GM12878 (cell line): ENCODE results near the gene TSPAN10. TPM values are rescaled to one million over a fixed set of nuclear protein-coding genes. Genes with fewer than 3 reads are reported as not detected.
A peak's percentile ranks its signal among the peaks of the same experiment; 100 is the strongest.

Experiments used
- ATAC-seq: fragments of 200-7000 bp; cut with Tn5 transposase; 3 replicates; pipeline ENCODE4 v1.9.1; 2020; ENCODE audit warnings: mild to moderate bottlenecking, moderate library complexity
- BruUV-seq: library from RNA; stranded (reverse); fragments of 400-500 nt; replicated peaks from 2 replicates; lab custom pipeline; 2021; lab: Mats Ljungman, UMichigan
- CTCF ChIA-PET: fragments of 300-600 bp; sonication (Branson Sonifier 250); formaldehyde crosslinking; extraction: SDS; loops from one replicate; lab custom pipeline; 2021; ENCODE audit warnings: inconsistent platforms; lab: Yijun Ruan, JAX
- POLR2A ChIA-PET: fragments of 350-600 bp; formaldehyde crosslinking; extraction: SDS; loops from one replicate; lab custom pipeline; 2021; ENCODE audit warnings: inconsistent platforms; lab: Charles Lee
- RAD21 ChIA-PET: fragments of 300-600 bp; sonication (Branson Sonifier 250); formaldehyde crosslinking; loops from one replicate; lab custom pipeline; 2023; ENCODE audit warnings: antibody characterized with exemption; ENCODE audit not compliant: unreplicated experiment; lab: Charles Lee
- SMC1A ChIA-PET: fragments of 300-600 bp; sonication (Branson Sonifier 250); formaldehyde crosslinking; loops from one replicate; lab custom pipeline; 2023; ENCODE audit not compliant: unreplicated experiment, uncharacterized antibody; lab: Charles Lee
- DNase-seq: peaks from one replicate; pipeline ENCODE4 v3.0.0-alpha.2; 2011; ENCODE audit warnings: low read depth, low spot score
- FAIRE-seq: peaks from 3 replicates; lab custom pipeline; 2011; peaks lifted over from hg19 to GRCh38; lab: Jason Lieb, UNC
- H2AFZ ChIP-seq: 2 replicates; pipeline ENCODE4 v1.6.0; 2011; ENCODE audit warnings: low read depth, low read length, control low read depth; ENCODE audit not compliant: control insufficient read depth
- H3K27ac ChIP-seq: 2 replicates; pipeline ENCODE4 v1.5.1; 2011; ENCODE audit warnings: control low read depth; ENCODE audit not compliant: control insufficient read depth, insufficient read depth
- H3K27me3 ChIP-seq, 2 experiments: replicated peaks in 1 of 2; 2 replicates each; pipeline versions ENCODE4 v1.6.0 to v1.6.1; 2011; ENCODE audit warnings: low read length in 1 of 2; ENCODE audit not compliant: control insufficient read depth in 2 of 2, insufficient read depth in 2 of 2
- H3K36me3 ChIP-seq, 2 experiments: 2 replicates each; pipeline ENCODE4 v1.5.1; 2011; ENCODE audit warnings: low read length in 1 of 2; ENCODE audit not compliant: control insufficient read depth in 2 of 2, insufficient read depth in 2 of 2
- H3K4me1 ChIP-seq: 2 replicates; pipeline ENCODE4 v1.6.1; 2011; ENCODE audit warnings: mild to moderate bottlenecking, low read length, moderate library complexity, mixed read lengths; ENCODE audit not compliant: control insufficient read depth, insufficient read depth
- H3K4me2 ChIP-seq: 2 replicates; pipeline ENCODE4 v1.6.0; 2011; ENCODE audit warnings: control low read depth; ENCODE audit not compliant: control insufficient read depth, insufficient read depth
- H3K4me3 ChIP-seq: fragments of 200-600 bp; sonication (generic); 2 replicates; pipeline ENCODE4 v1.5.1; 2016
- H3K79me2 ChIP-seq: 2 replicates; pipeline ENCODE4 v1.6.0; 2011; ENCODE audit warnings: low read length; ENCODE audit not compliant: control insufficient read depth, insufficient read depth
- H3K9ac ChIP-seq: 2 replicates; pipeline ENCODE4 v1.8.0; 2011; ENCODE audit warnings: low read length, control low read depth, mixed read lengths; ENCODE audit not compliant: control insufficient read depth, insufficient read depth
- H3K9me3 ChIP-seq: replicated peaks from 3 replicates; pipeline ENCODE4 v1.5.1; 2011; ENCODE audit warnings: mild to moderate bottlenecking, low read length; ENCODE audit not compliant: control insufficient read depth, insufficient read depth
- H4K20me1 ChIP-seq: 2 replicates; pipeline ENCODE4 v1.6.0; 2011; ENCODE audit not compliant: control insufficient read depth, insufficient read depth
- ATF7 ChIP-seq: fragments of 450-650 bp; IDR thresholded peaks from 2 replicates; pipeline ENCODE4 v1.6.1; 2016; ENCODE audit warnings: low read depth, mild to moderate bottlenecking
- BHLHE40 ChIP-seq, 2 experiments: fragments of 450-650 bp in 1 of 2; IDR thresholded peaks; 2 replicates each; pipeline ENCODE4 v1.6.1; 2011 to 2017; ENCODE audit warnings: low read depth in 2 of 2, borderline replicate concordance in 1 of 2, improper control_type of control experiment in 1 of 2, low read length in 1 of 2, mild to moderate bottlenecking in 1 of 2
- CBX3 ChIP-seq: fragments of 200-600 bp; sonication (generic); IDR thresholded peaks from 2 replicates; pipeline ENCODE4 v1.6.1; 2016; ENCODE audit warnings: low read depth, borderline replicate concordance
- CEBPZ ChIP-seq: fragments of 150-350 bp; IDR thresholded peaks from 2 replicates; pipeline ENCODE4 v1.6.1; 2016; ENCODE audit warnings: low read depth, low read length
- CHD1 ChIP-seq: IDR thresholded peaks from 2 replicates; pipeline ENCODE4 v1.6.1; 2012; ENCODE audit warnings: low read depth, low read length, improper control_type of control experiment
- MAX ChIP-seq: IDR thresholded peaks from 2 replicates; pipeline ENCODE4 v1.6.1; 2012; ENCODE audit warnings: low read depth, low read length, improper control_type of control experiment
- NFYA ChIP-seq: IDR thresholded peaks from 2 replicates; pipeline ENCODE4 v1.6.1; 2011; ENCODE audit warnings: low read depth, mild to moderate bottlenecking, low read length, improper control_type of control experiment, borderline replicate concordance
- POLR2AphosphoS5 ChIP-seq: IDR thresholded peaks from 2 replicates; pipeline ENCODE4 v1.6.1; 2011; ENCODE audit warnings: mild to moderate bottlenecking, low read length, inconsistent platforms
- RBBP5 ChIP-seq: fragments of 200-600 bp; sonication (generic); conservative IDR thresholded peaks from 2 replicates; pipeline ENCODE4 v1.6.1; 2016
- SMC3 ChIP-seq: IDR thresholded peaks from 2 replicates; pipeline ENCODE4 v1.6.1; 2011; ENCODE audit warnings: low read length, improper control_type of control experiment, borderline replicate concordance
- SUZ12 ChIP-seq: fragments of 200-600 bp; sonication (generic); IDR thresholded peaks from one replicate; pipeline ENCODE4 v1.6.1; 2018; ENCODE audit warnings: antibody characterized with exemption, mild to moderate bottlenecking; ENCODE audit not compliant: unreplicated experiment
- TARDBP ChIP-seq: IDR thresholded peaks from 2 replicates; pipeline ENCODE4 v1.6.1; 2016; ENCODE audit warnings: borderline replicate concordance
- TCF7 ChIP-seq: IDR thresholded peaks from 2 replicates; pipeline ENCODE4 v1.6.1; 2014; ENCODE audit warnings: antibody characterized with exemption, borderline replicate concordance
- USF2 ChIP-seq: IDR thresholded peaks from 2 replicates; pipeline ENCODE4 v1.6.1; 2011; ENCODE audit warnings: low read depth, low read length, improper control_type of control experiment, borderline replicate concordance
- YY1 ChIP-seq: IDR thresholded peaks from 2 replicates; pipeline ENCODE4 v1.6.1; 2011; ENCODE audit warnings: low read depth, mild to moderate bottlenecking, low read length
- ZSCAN29 ChIP-seq: fragments of 450-650 bp; IDR thresholded peaks from 2 replicates; pipeline ENCODE4 v1.6.1; 2017; ENCODE audit warnings: mild to moderate bottlenecking, moderate library complexity
- WGBS: methylation state at CpG from one replicate; pipeline ENCODE4 v1.1.6; 2016; ENCODE audit warnings: low lambda C conversion rate; ENCODE audit not compliant: insufficient replicate concordance, insufficient coverage; ENCODE audit errors: missing lambda C conversion rate; 5-methylcytosine and 5-hydroxymethylcytosine counted together
- in situ Hi-C: fragments of 300-500 bp; cut with MboI; formaldehyde crosslinking; loops from 9 replicates; pipeline ENCODE4 v1.14.3; 2018; ENCODE audit warnings: mixed read lengths
- intact Hi-C: fragments of 100-400 bp; cut with micrococcal nuclease; formaldehyde crosslinking; loops from one replicate; pipeline ENCODE4 v1.14.2; 2022; ENCODE audit not compliant: unreplicated experiment
- polyA plus RNA-seq, 11 experiments: library from polyadenylated mRNA; depleted of rRNA in 4 of 11; unstranded in 6 of 11; stranded (reverse) in 5 of 11; fragments of >200 nt; fragmentation: Nextera tagmentation in 4 of 11; fragmentation: Illumina TruSeq in 1 of 11; extraction: Ambion mirVana in 4 of 11; extraction: Trizol in 1 of 11; gene quantifications; 1 replicate in 1 of 11; 2 replicates in 10 of 11; pipeline versions ENCODE4 v1.2.1 to v1.2.3, GENCODE V29; 2011 to 2016; ENCODE audit warnings: inconsistent platforms in 2 of 11, missing spikeins in 2 of 11, low read depth in 1 of 11
- total RNA-seq, 4 experiments: library from RNA; depleted of rRNA in 3 of 4; stranded (reverse); fragments of >200 nt in 3 of 4; fragmentation: Illumina TruSeq in 1 of 4; extraction: Trizol in 1 of 4; gene quantifications; 2 replicates each; pipeline versions ENCODE4 v1.2.1 to v1.2.3, GENCODE V29; 2013 to 2021
- TF ChIP-seq, protein P1 (sequence below): fragments of 150-350 bp; IDR thresholded peaks from 2 replicates; pipeline ENCODE4 v1.6.1; 2014; ENCODE audit warnings: mild to moderate bottlenecking, low read depth, low read length

TSPAN10 gene
- total and polyA plus RNA-seq, 10 of the 15 experiments (the other 5 are each of a cell fraction or from before 2014, with no cell fraction given) = 0.13 to 0.82 (median 0.43) TPM

GRCh38 chr17:81601525-81602120, 35.4 kb upstream of the TSPAN10 start:
- no peak overlapping the region for H2AFZ ChIP-seq
- peaks cover 17 to 35% of the 10 kb centered on the region in 2 experiments for H3K36me3 ChIP-seq
- CTCF ChIA-PET = interaction anchor here (0.7 to 3.4 kb wide), 23 partner anchors 7 to 536 kb away, joined by 3 to 47 read pairs (median 4); partner anchors contain the start of genes ARL16, FAAP100 and HGS
- no peaks in the 10 kb centered on the region for H3K9me3 ChIP-seq
- in situ Hi-C loops = no loop called here
- FAIRE-seq (peak; percentile 99), ATAC-seq (peak; percentile 83), DNase-seq (peak; percentile 20)
- RAD21 ChIA-PET = interaction anchor here (1.1 to 5.0 kb wide), 6 partner anchors 40 to 310 kb away, joined by 3 to 44 read pairs (median 10); partner anchors contain the start of gene FAAP100
- H3K4me2 ChIP-seq = no peak overlapping the region
- no TSS peak for BruUV-seq
- SMC1A ChIA-PET = interaction anchor here (1.4 to 2.8 kb wide), 6 partner anchors 23 to 117 kb away, joined by 3 to 21 read pairs (median 7); no protein-coding TSS in a partner anchor
- H3K27ac ChIP-seq = no peak overlapping the region
- H3K4me3 ChIP-seq = no peak overlapping the region
- 32% methylated on average over 9 of the region's 9 CpGs for WGBS
- no peaks in the 10 kb centered on the region for H4K20me1 ChIP-seq
- POLR2A ChIA-PET = interaction anchor here (1.0 to 1.5 kb wide), 4 partner anchors 41 to 310 kb away, joined by 3 to 4 read pairs (median 4); no protein-coding TSS in a partner anchor
- H3K79me2 ChIP-seq = no peaks in the 10 kb centered on the region; the same call in 1 of the 2 replicates
- H3K4me1 ChIP-seq = peaks cover 13% of the 10 kb centered on the region
- H3K27me3 ChIP-seq = no peaks in the 10 kb centered on the region
- H3K9ac ChIP-seq = no peak overlapping the region
- intact Hi-C loops = loop anchor here (5.0 kb wide), 2 partner anchors 84 to 349 kb away; no protein-coding TSS in a partner anchor
- no peak for TF ChIP-seq ATF7
- no peak for TF ChIP-seq POLR2AphosphoS5
- no peak for TF ChIP-seq USF2
- TF ChIP-seq SUZ12 = no peak
- no peak for TF ChIP-seq CBX3
- no peak for TF ChIP-seq ZSCAN29
- no peak for TF ChIP-seq MAX
- no peak for TF ChIP-seq RBBP5
- no peak for TF ChIP-seq TCF7
- TF ChIP-seq NFYA = no peak
- TF ChIP-seq CHD1 = no peak
- peak; percentile 59; the same call in 1 of the 2 replicates for TF ChIP-seq SMC3
- 0 out of 2 replicates have a peak, but pooled peaks have one; percentile 16 for TF ChIP-seq YY1
- peak in 1 of 2 experiments; percentile 33; a peak in 1 of 4 replicates for TF ChIP-seq BHLHE40 (IDR thresholded peaks at IDR 0.05; ENCODE audit: borderline replicate concordance in 1 of 2, low read depth in 2 of 2, low read length in 1 of 2)
- TF ChIP-seq CEBPZ = no peak
- no peak for TF ChIP-seq TARDBP
- TF ChIP-seq, protein P1, sequence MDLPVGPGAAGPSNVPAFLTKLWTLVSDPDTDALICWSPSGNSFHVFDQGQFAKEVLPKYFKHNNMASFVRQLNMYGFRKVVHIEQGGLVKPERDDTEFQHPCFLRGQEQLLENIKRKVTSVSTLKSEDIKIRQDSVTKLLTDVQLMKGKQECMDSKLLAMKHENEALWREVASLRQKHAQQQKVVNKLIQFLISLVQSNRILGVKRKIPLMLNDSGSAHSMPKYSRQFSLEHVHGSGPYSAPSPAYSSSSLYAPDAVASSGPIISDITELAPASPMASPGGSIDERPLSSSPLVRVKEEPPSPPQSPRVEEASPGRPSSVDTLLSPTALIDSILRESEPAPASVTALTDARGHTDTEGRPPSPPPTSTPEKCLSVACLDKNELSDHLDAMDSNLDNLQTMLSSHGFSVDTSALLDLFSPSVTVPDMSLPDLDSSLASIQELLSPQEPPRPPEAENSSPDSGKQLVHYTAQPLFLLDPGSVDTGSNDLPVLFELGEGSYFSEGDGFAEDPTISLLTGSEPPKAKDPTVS = no peak
